Hematopoietic multipotent progenitor cell treated with erythropoietin and hydrocortisone succinate and interleukin-3 and kit ligand, for 15 days (in vitro differentiated cells): Measurements from ENCODE around the gene R3HDM4.
A peak's percentile ranks its signal among the peaks of the same experiment; 100 is the strongest.

ENCODE experiments used
- DNase-seq: peaks from one replicate; pipeline ENCODE4 v3.0.0-alpha.2; 2015; ENCODE audit warnings: low spot score

Gene R3HDM4

DNA sequence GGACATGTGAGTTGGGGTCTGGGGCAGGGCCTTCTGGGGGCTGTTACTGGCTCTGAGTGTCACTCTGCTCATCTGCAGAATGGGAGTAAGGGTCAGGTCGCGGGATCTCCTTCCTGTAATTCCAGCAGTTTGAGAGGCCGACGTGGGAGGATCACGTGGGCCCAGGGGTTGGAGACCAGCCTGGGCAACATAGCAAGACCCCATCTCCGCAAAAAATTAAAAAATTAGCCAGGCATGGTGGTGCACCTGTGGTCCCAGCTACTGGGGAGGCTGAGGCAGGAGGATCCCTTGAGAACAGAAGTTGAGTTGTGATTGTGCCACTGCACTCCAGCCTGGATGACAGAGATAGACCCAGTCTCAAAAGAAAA lies 16.9 kb upstream of the R3HDM4 start:
- no peak for DNase-seq

DNA sequence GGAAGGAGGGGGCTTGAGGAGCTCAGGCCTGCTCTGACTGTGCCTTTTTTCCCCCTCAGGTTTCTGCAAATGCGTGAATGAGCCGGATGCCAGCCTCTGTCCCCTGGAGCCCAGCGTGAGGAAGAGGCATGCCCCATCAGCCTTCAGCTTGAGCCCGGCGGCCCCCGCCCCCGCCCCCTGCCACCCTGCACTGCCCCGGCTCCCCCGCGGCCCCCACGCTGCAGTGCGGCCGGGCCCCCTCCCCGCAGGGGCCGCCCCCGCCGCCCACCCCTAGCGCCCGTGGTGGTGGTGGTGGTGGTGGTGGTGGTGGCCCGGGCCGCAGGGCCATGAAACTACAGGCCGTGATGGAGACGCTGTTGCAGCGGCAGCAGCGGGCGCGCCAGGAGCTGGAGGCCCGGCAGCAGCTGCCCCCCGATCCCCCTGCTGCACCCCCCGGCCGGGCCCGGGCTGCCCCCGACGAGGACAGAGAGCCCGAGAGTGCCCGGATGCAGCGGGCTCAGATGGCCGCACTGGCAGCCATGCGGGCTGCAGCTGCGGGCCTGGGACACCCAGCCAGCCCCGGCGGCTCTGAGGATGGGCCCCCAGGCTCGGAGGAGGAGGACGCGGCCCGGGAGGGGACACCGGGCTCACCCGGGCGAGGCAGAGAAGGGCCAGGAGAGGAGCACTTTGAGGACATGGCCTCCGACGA lies 16.3 kb upstream of the R3HDM4 start:
- no peak for DNase-seq

GRCh38 chr19:928471-929202 lies 15.6 kb upstream of the R3HDM4 start:
- DNase-seq = no peak

- DNase-seq = no peak
Observed at GRCh38 chr19:927780-928401, 14.9 kb upstream of the R3HDM4 start.

GRCh38 chr19:927351-927779 lies 14.3 kb upstream of the R3HDM4 start:
- no peak for DNase-seq

DNA sequence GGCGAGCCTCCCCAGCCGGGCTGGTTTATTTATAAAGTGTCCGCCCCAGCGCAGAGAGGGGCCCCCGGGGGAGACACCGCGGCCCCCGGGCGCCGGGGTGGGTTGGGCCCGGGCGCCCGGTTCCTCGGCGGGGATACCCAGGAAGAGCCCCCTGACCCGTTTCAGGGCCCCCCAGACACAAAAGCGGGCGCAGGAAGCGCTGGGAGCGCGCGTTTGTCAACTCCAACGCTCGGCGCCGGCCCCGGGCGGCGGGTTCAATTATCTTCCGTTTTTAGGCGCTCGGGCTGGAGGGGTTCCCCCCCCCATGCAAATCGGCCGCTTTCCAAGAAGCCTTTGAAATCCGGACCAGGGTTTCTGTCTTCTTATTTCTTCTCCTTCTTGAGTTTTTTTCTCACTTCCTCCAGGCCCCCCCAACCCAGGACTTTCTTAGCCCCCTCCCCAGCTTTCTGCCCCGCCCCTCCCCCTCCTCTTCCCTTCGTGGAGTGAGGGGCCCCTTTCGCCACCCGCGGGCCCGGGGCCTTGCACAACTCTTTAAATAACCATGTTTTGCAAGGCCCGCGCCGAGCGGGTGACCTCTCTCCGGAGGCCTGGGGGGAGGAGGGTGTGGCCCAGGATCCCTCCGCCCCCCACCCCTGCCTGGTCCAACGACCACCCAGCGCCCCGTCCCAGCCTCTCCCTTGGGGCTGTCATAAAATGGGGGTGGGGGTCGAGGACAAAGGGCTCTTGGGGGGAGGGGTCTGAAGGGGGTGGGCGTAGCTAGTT lies 13.8 kb upstream of the R3HDM4 start:
- DNase-seq = no peak

DNA sequence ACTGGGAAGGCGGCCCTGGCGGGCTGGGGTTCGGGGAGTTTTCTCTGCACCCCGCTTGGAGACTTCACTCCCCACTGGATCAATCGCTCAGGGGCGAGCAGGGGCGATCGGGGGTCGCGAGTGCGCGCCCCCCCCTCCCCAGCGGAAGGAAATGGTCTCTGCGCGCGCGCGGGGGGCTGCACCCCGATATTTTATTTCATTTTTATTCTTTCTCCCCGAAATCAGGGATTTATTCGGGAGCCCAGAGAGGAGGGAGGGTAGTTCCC lies 13.2 kb upstream of the R3HDM4 start:
- no peak for DNase-seq

DNA sequence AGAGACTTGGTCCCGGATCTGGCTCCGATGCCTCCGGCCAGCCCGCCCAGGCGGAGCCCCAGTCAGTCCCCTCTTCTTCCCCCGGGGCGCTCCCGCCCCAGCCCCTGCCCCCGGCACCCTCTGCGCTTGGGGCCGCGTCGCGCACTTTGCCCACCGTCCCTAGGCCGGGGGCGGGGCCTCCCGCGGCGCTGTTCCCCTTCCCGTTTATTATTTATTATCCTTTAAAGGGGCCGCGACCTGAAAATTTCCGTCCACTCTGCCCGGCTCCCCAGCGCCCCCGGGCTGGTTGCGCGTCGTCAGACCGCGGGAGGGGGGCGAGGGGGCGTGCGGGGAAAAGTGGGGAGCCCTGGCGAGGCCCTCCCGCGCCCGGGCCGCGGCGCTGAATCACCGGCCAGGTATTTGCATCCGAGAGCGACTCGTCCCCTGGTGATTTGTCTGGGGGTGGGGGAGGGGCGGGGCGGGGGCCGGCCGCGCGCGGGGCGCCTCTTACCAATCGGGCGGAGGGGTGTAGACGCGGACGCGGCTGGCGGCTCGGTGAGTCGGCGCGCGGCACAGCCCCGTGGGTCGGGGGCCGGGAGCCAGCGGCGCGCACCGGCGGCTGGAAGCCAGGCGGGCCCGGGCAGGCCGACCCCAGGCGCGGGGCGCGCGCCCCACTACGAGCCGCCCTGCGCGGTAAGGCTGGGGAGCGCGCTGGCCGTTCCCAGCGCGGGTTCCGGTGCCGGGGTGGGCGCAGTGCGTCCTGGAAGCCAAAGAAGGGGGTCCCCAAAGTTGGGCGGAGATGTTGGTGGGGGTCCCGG lies 12.7 kb upstream of the R3HDM4 start, which contains the start of gene ARID3A:
Gene ARID3A (plus strand): TSS at position 510 of the 797 bp plus-strand sequence. CDS start 3,494 bp downstream, outside the sequence.
- peak; percentile 66 for DNase-seq

- no peak for DNase-seq
Observed at GRCh38 chr19:925087-925525, 12.1 kb upstream of the R3HDM4 start.

- no peak for DNase-seq
Observed at GRCh38 chr19:924553-925086, 11.6 kb upstream of the R3HDM4 start.

DNA sequence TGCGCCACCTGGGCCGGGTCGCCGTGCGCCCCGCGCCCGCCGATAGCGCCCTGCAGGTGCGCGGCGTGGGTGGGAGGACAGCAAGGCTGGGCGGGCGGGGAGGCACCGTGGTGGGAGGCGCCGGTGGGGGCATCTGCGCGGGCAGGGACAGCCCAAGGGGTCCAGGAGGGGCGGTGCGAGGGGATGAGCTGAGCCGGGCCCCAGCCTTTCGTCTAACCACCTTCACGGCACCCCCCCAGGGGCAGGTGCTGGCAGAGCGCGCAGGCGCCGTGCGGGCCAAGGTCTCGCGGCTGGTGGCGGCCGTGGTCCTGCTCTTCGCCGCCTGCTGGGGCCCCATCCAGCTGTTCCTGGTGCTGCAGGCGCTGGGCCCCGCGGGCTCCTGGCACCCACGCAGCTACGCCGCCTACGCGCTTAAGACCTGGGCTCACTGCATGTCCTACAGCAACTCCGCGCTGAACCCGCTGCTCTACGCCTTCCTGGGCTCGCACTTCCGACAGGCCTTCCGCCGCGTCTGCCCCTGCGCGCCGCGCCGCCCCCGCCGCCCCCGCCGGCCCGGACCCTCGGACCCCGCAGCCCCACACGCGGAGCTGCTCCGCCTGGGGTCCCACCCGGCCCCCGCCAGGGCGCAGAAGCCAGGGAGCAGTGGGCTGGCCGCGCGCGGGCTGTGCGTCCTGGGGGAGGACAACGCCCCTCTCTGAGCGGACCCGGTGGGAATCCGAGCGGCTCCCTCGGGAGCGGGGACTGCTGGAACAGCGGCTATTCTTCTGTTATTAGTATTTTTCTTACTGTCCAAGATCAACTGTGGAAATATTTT lies 7.2 kb upstream of the R3HDM4 start:
- DNase-seq = no peak

DNA sequence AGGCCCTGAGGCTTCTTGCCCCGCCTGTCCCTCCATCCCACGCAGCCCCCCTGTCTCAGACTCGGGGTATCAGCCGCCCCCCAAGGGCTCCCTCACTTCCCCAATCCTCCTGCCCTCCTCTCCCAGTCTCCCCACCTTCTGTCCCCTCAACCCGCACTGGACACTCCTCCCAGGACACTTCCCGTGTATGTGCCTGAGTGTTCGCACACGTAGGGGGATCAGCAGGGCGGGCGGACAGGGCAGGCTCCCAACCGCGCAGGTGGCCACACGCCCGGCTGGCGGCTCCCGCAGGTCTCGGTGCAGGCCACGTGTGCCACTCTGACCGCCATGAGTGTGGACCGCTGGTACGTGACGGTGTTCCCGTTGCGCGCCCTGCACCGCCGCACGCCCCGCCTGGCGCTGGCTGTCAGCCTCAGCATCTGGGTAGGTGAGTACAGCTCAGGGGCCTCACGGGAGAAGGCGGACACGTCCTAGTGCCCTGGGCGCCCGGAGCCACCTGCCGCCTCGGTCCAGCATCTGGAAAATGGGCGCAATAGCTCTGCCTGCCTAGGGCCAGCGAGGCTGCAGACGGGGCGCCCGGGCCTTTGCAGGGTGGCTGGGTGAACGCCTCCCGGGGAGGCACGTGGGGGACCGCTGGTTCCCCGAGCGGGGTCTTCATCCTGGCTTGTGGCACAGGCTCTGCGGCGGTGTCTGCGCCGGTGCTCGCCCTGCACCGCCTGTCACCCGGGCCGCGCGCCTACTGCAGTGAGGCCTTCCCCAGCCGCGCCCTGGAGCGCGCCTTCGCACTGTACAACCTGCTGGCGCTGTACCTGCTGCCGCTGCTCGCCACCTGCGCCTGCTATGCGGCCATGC lies 6.4 kb upstream of the R3HDM4 start:
- no peak for DNase-seq

DNA sequence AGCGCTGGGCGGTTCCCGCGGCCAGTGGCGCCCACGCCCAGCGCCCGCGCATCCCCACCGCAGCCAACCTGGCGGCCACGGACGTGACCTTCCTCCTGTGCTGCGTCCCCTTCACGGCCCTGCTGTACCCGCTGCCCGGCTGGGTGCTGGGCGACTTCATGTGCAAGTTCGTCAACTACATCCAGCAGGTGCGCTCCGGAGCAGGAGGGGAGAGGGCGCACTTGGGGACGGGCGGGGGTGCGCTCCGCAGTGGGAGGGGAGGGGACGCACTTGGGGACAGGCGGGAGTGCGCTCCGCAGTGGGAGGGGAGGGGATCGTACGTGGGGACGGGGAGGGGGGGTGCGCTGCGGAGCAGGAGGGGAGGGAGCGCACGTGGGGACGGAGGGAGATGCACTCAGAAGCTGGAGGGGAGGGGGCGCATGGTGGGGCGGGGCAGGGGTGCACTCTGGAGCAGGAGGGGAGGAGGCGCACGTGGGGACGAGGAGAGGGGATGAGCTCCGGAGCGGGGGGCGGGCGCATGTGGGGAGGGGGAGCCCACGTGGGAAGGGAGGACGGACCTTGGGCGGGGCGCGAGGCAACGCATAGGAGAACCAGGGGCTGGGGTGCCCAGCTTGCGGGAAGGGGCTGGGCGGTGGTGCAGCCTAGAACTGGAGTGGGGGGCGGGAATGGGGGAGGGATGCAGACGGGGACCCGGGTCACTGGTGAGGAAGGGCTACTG lies 5.6 kb upstream of the R3HDM4 start:
- no peak for DNase-seq

GRCh38 chr19:918152-918437 lies 5.1 kb upstream of the R3HDM4 start:
- no peak for DNase-seq

- DNase-seq = peak; percentile 60
Observed at GRCh38 chr19:917323-918151, 4.5 kb upstream of the R3HDM4 start, which contains the start of gene KISS1R. Gene KISS1R, plus strand, starts transcription at chr19:917333. Its CDS starts 170 bp downstream, at chr19:917503.

GRCh38 chr19:916645-917322 lies 3.8 kb upstream of the R3HDM4 start:
- DNase-seq = no peak

DNA sequence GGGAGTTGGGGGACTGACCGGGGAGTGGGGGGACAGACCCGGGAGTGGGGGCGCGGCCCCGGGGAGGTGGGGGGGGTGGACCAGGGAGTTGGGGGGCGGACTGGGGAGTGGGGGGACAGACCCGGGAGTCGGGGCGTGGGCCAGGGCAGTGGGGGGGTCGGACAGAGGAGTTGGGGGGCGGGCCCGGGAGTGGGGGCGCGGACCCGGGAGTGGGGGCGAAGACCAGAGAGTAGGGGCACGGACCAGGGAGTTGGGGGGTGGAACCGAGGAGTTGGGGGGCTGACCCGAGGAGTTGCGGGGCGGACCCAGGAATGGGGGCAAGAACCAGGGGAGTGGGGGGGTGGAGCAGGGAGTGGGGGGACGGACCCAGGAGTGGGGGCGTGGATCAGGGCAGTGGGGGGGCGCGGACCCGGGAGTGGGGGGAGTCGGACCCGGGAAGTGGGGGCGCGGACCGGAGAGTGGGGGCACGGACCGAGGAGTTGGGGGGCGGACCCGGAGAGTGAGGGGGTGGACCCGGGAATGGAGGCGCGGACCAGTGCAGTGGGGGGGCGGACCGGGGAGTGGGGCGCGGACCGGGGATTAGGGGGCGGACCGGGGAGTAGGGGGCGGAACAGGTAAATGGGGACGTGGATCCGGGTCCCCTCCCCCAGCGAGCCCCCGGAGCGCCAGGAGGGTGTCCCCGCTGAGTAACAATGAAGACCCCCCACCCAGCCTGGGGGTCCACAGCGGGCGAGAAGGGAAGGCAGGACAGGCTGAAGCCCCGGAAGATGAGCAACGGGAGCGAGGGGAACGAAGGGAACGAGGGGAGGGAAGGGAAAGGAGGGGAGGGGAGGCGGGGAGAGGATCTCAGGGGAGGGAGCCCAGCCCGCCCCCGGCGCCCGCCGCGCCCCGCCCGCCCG lies 589 bp downstream of the R3HDM4 start:
- no peak for DNase-seq
